HepG2 (cell line): ENCODE data around the gene MBLAC1. TPM values are rescaled to one million over a fixed set of nuclear protein-coding genes. Genes with fewer than 3 reads are reported as not detected.

Source experiments
- ARID3A ChIP-seq: IDR thresholded peaks from 2 replicates; pipeline ENCODE4 v1.6.1; 2012; ENCODE audit warnings: low read depth, low read length, improper control_type of control experiment
- ELF3 ChIP-seq: IDR thresholded peaks from 2 replicates; pipeline ENCODE4 v1.6.1; 2016; ENCODE audit warnings: missing genetic modification reagents, missing compliant biosample characterization
- ERF ChIP-seq: IDR thresholded peaks from 2 replicates; pipeline ENCODE4 v1.6.1; 2018; ENCODE audit warnings: missing biosample characterization, missing genetic modification reagents
- IRF2 ChIP-seq: IDR thresholded peaks from 2 replicates; pipeline ENCODE4 v1.6.1; 2018; ENCODE audit warnings: missing genetic modification reagents, missing compliant biosample characterization
- KAT8 ChIP-seq: IDR thresholded peaks from 2 replicates; pipeline ENCODE4 v1.6.1; 2016; ENCODE audit warnings: missing genetic modification reagents, missing compliant biosample characterization
- KMT2A ChIP-seq: sonication (generic); formaldehyde crosslinking; IDR thresholded peaks from 2 replicates; pipeline ENCODE4 v1.4.0; 2020; ENCODE audit warnings: missing genetic modification reagents
- MYC ChIP-seq: sonication (generic); formaldehyde crosslinking; IDR thresholded peaks from 2 replicates; pipeline ENCODE4 v1.9.0; 2021; ENCODE audit warnings: missing genetic modification reagents, borderline replicate concordance
- PTBP1 ChIP-seq: fragments of 200-400 bp; formaldehyde crosslinking; IDR thresholded peaks from 2 replicates; pipeline ENCODE4 v1.6.1; 2018; ENCODE audit warnings: low read length, low read depth; ENCODE audit not compliant: poor library complexity, severe bottlenecking
- TRIM24 ChIP-seq: sonication (generic); formaldehyde crosslinking; IDR thresholded peaks from 2 replicates; pipeline ENCODE4 v1.8.0; 2022; ENCODE audit warnings: mild to moderate bottlenecking, missing genetic modification reagents
- TSC22D2 ChIP-seq: sonication (generic); formaldehyde crosslinking; IDR thresholded peaks from 2 replicates; pipeline ENCODE4 v1.5.1; 2020; ENCODE audit warnings: missing genetic modification reagents, mild to moderate bottlenecking, borderline replicate concordance
- U2AF2 ChIP-seq: fragments of 200-400 bp; formaldehyde crosslinking; IDR thresholded peaks from 2 replicates; pipeline ENCODE4 v1.6.1; 2017; ENCODE audit warnings: low read depth, mild to moderate bottlenecking, low read length
- XBP1 ChIP-seq: sonication (generic); formaldehyde crosslinking; IDR thresholded peaks from 2 replicates; pipeline ENCODE4 v1.5.0; 2020; ENCODE audit warnings: missing genetic modification reagents
- ZBTB34 ChIP-seq: sonication (generic); formaldehyde crosslinking; IDR thresholded peaks from 2 replicates; pipeline ENCODE4 v1.8.0; 2022; ENCODE audit warnings: mild to moderate bottlenecking, missing genetic modification reagents
- ZMYM2 ChIP-seq: sonication (generic); formaldehyde crosslinking; IDR thresholded peaks from 2 replicates; pipeline ENCODE4 v1.8.0; 2022; ENCODE audit warnings: mild to moderate bottlenecking, missing genetic modification reagents
- ZMYM3 ChIP-seq: sonication (generic); formaldehyde crosslinking; IDR thresholded peaks from 2 replicates; pipeline ENCODE4 v1.5.1; 2020; ENCODE audit warnings: mild to moderate bottlenecking, missing genetic modification reagents
- ZNF234 ChIP-seq: sonication (generic); formaldehyde crosslinking; conservative IDR thresholded peaks from 2 replicates; pipeline ENCODE4 v1.5.1; 2020; ENCODE audit warnings: mild to moderate bottlenecking, missing genetic modification reagents
- ZNF280B ChIP-seq: sonication (generic); formaldehyde crosslinking; IDR thresholded peaks from 2 replicates; pipeline ENCODE4 v1.5.0; 2020; ENCODE audit warnings: missing genetic modification reagents, mild to moderate bottlenecking, borderline replicate concordance
- ZNF296 ChIP-seq: sonication (generic); formaldehyde crosslinking; conservative IDR thresholded peaks from 2 replicates; pipeline ENCODE4 v1.5.0; 2020; ENCODE audit warnings: mild to moderate bottlenecking, missing genetic modification reagents
- ZNF883 ChIP-seq: sonication (generic); formaldehyde crosslinking; IDR thresholded peaks from 2 replicates; pipeline ENCODE4 v1.5.1; 2020; ENCODE audit warnings: mild to moderate bottlenecking, missing genetic modification reagents; ENCODE audit errors: not compliant biosample characterization
- polyA plus RNA-seq, 8 experiments: library from polyadenylated mRNA; depleted of rRNA in 3 of 8; stranded (reverse) in 7 of 8; unstranded in 1 of 8; fragments of >200 nt; fragmentation: Illumina TruSeq in 4 of 8; extraction: Trizol in 4 of 8; gene quantifications; 2 replicates each; pipeline versions ENCODE4 v1.2.1 to v1.2.3, GENCODE V29; 2011 to 2016; ENCODE audit warnings: low read depth in 4 of 8, missing spikeins in 1 of 8, mixed read lengths in 1 of 8; ENCODE audit not compliant: insufficient read depth in 1 of 8
- total RNA-seq, 5 experiments: library from RNA; depleted of rRNA; stranded (reverse); fragments of >200 nt; fragmentation: Illumina TruSeq; extraction: Trizol; gene quantifications; 2 replicates each; pipeline ENCODE4 v1.2.3, GENCODE V29; 2016; ENCODE audit warnings: low read depth in 1 of 5
- TF ChIP-seq, protein P1 (sequence below): sonication (generic); formaldehyde crosslinking; IDR thresholded peaks from 2 replicates; pipeline ENCODE4 v1.4.0; 2020; ENCODE audit warnings: missing genetic modification reagents
- TF ChIP-seq, protein P2 (sequence below): sonication (generic); formaldehyde crosslinking; IDR thresholded peaks from 2 replicates; pipeline ENCODE4 v1.4.0; 2020; ENCODE audit warnings: mild to moderate bottlenecking, missing genetic modification reagents, borderline replicate concordance

MBLAC1 gene
- total and polyA plus RNA-seq, 2 of the 13 experiments (the other 11 are each of a cell fraction or from before 2014, with no cell fraction given), result 0.79 to 2.1 TPM

- TF ChIP-seq ZNF280B (CRISPR knock-in tag) (no peak), TSC22D2 (CRISPR knock-in tag) (0 out of 2 replicates have a peak, but pooled peaks have one; percentile 34), ZNF234 (CRISPR knock-in tag) (no peak), TRIM24 (no peak), ARID3A (peak; percentile 77; the same call in 1 of the 2 replicates), ZNF883 (CRISPR knock-in tag) (no peak), PTBP1 (peak; percentile 32), ZMYM2 (CRISPR knock-in tag) (0 out of 2 replicates have a peak, but pooled peaks have one; percentile 51), ELF3 (CRISPR knock-in tag) (0 out of 2 replicates have a peak, but pooled peaks have one; percentile 20), U2AF2 (peak; percentile 95), ERF (CRISPR knock-in tag) (peak; percentile 39; the same call in 1 of the 2 replicates), ZBTB34 (CRISPR knock-in tag) (0 out of 2 replicates have a peak, but pooled peaks have one; percentile 31), ZMYM3 (CRISPR knock-in tag) (peak; percentile 82), ZNF296 (CRISPR knock-in tag) (no peak), XBP1 (CRISPR knock-in tag) (peak; percentile 96), KMT2A (CRISPR knock-in tag) (0 out of 2 replicates have a peak, but pooled peaks have one; percentile 34), MYC (CRISPR knock-in tag) (peak; percentile 37; the same call in 1 of the 2 replicates), KAT8 (CRISPR knock-in tag) (0 out of 2 replicates have a peak, but pooled peaks have one; percentile 15), IRF2 (0 out of 2 replicates have a peak, but pooled peaks have one; percentile 15)
- TF ChIP-seq, protein P1, sequence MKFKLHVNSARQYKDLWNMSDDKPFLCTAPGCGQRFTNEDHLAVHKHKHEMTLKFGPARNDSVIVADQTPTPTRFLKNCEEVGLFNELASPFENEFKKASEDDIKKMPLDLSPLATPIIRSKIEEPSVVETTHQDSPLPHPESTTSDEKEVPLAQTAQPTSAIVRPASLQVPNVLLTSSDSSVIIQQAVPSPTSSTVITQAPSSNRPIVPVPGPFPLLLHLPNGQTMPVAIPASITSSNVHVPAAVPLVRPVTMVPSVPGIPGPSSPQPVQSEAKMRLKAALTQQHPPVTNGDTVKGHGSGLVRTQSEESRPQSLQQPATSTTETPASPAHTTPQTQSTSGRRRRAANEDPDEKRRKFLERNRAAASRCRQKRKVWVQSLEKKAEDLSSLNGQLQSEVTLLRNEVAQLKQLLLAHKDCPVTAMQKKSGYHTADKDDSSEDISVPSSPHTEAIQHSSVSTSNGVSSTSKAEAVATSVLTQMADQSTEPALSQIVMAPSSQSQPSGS (CRISPR knock-in tag), result 0 out of 2 replicates have a peak, but pooled peaks have one; percentile 6
- TF ChIP-seq, protein P2, sequence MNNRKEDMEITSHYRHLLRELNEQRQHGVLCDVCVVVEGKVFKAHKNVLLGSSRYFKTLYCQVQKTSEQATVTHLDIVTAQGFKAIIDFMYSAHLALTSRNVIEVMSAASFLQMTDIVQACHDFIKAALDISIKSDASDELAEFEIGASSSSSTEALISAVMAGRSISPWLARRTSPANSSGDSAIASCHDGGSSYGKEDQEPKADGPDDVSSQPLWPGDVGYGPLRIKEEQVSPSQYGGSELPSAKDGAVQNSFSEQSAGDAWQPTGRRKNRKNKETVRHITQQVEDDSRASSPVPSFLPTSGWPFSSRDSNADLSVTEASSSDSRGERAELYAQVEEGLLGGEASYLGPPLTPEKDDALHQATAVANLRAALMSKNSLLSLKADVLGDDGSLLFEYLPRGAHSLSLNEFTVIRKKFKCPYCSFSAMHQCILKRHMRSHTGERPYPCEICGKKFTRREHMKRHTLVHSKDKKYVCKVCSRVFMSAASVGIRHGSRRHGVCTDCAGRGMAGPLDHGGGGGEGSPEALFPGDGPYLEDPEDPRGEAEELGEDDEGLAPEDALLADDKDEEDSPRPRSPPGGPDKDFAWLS (CRISPR knock-in tag), result no peak
Measured at GRCh38 chr7:100130608-100131453, 4.1 kb downstream of the MBLAC1 start (continued).
